Measurements from ENCODE around the gene P3H4. TPM values are rescaled to one million over a fixed set of nuclear protein-coding genes. Genes with fewer than 3 reads are reported as not detected.

The P3H4 gene
- total RNA-seq, 1 donor = 59.7 TPM

DNA sequence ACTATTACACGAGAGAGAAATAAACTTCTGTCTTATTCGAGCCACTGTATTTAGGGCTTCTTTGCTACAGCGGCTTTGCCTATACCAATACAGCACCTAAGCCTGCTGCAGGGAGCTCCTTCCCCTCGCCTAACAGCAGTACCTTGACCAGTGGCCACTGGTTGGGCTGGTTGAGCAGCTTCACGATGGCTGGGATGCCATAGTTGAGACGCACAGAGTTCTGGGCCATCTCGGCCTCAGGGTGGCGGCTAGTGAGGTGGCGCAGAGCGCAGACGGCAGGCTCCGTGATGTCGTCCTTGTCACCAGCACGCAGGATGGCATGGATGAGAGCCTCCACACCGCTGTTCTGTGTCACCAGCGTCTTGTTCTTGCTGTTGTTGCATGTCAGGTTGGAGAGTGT, 48.9 kb downstream of the P3H4 start:
- H3K4me2 ChIP-seq (ENCODE audit: insufficient read depth, low read length) = no peak overlapping the region
- no peak overlapping the region for H2AFZ ChIP-seq (ENCODE audit: low read length)
- H3K9me3 ChIP-seq (ENCODE audit: low read depth, low read length) = no peaks in the 10 kb centered on the region
- no peaks in the 10 kb centered on the region for H3K27me3 ChIP-seq (ENCODE audit: insufficient read depth, low read length)
- no peak overlapping the region for H3K27ac ChIP-seq (ENCODE audit: low read depth, low read length)
- H3K4me3 ChIP-seq (ENCODE audit: insufficient read depth, low read length) = no peak overlapping the region
- no peaks in the 10 kb centered on the region for H3K4me1 ChIP-seq (ENCODE audit: insufficient read depth, low read length)
- no peaks in the 10 kb centered on the region for H3K79me2 ChIP-seq (ENCODE audit: insufficient read depth, low read length)
- H3K36me3 ChIP-seq (ENCODE audit: insufficient read depth, low read length) = no peaks in the 10 kb centered on the region
- peak; percentile 66 for DNase-seq (ENCODE audit: insufficient read length, low spot score, missing footprints)
- TF ChIP-seq, protein P1, sequence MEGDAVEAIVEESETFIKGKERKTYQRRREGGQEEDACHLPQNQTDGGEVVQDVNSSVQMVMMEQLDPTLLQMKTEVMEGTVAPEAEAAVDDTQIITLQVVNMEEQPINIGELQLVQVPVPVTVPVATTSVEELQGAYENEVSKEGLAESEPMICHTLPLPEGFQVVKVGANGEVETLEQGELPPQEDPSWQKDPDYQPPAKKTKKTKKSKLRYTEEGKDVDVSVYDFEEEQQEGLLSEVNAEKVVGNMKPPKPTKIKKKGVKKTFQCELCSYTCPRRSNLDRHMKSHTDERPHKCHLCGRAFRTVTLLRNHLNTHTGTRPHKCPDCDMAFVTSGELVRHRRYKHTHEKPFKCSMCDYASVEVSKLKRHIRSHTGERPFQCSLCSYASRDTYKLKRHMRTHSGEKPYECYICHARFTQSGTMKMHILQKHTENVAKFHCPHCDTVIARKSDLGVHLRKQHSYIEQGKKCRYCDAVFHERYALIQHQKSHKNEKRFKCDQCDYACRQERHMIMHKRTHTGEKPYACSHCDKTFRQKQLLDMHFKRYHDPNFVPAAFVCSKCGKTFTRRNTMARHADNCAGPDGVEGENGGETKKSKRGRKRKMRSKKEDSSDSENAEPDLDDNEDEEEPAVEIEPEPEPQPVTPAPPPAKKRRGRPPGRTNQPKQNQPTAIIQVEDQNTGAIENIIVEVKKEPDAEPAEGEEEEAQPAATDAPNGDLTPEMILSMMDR (IDR thresholded peaks at IDR 0.05; ENCODE audit: extremely low read depth, low read depth, low read length) = no peak
- H4K20me1 ChIP-seq (ENCODE audit: insufficient read depth, low read length) = no peaks in the 10 kb centered on the region

DNA sequence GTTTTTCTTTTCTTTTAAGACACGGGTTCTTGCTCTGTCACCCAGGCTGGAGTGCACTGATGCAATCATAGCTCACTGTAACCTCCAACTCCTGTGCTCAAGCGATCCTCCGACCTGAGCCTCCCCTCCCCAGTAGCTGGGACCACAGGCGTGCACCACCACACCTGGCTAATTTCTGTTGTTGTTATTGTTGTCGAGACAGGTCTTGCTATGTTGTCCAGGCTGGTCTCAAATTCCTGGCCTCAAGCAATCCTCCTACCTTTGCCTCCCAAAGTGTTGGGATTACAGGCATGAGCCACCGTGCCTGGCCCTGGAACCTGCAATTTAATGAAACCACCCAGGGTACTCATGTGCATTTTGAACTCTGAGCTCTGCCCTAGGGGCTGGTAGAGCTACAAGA, 49.4 kb downstream of the P3H4 start:
- H3K27me3 ChIP-seq (ENCODE audit: insufficient read depth, low read length) = no peaks in the 10 kb centered on the region
- DNase-seq (ENCODE audit: insufficient read length, low spot score, missing footprints) = no peak
- no peaks in the 10 kb centered on the region for H3K79me2 ChIP-seq (ENCODE audit: insufficient read depth, low read length)
- no peaks in the 10 kb centered on the region for H3K36me3 ChIP-seq (ENCODE audit: insufficient read depth, low read length)
- TF ChIP-seq, protein P1 (IDR thresholded peaks at IDR 0.05; ENCODE audit: extremely low read depth, low read depth, low read length) = no peak
- H2AFZ ChIP-seq (ENCODE audit: low read length) = no peak overlapping the region
- H3K4me1 ChIP-seq (ENCODE audit: insufficient read depth, low read length) = no peaks in the 10 kb centered on the region
- no peak overlapping the region for H3K4me3 ChIP-seq (ENCODE audit: insufficient read depth, low read length)
- no peak overlapping the region for H3K27ac ChIP-seq (ENCODE audit: low read depth, low read length)
- no peaks in the 10 kb centered on the region for H3K9me3 ChIP-seq (ENCODE audit: low read depth, low read length)
- no peaks in the 10 kb centered on the region for H4K20me1 ChIP-seq (ENCODE audit: insufficient read depth, low read length)
- H3K4me2 ChIP-seq (ENCODE audit: insufficient read depth, low read length) = no peak overlapping the region

DNA sequence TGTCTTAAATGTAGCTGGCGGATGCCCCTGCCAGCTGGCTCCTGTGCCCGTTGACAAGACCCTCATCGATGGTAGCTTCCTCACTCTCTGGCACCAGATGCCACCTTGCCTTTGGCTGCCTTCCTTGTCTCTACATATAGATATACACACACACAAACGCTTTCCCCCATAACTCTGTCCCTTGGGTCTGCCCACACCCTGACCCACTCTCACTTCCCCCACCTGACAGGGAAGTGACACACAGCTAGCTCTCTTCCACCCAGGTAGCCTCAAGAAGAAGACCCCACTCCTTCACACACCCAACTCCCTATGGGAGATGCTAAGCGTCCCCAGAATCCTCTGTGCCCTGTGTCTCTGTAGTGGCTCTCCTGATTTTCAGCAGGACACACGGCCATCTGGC, 50.9 kb downstream of the P3H4 start:
- Histone ChIP-seq H3K4me2 (ENCODE audit: insufficient read depth, low read length) (no peak overlapping the region), H3K79me2 (ENCODE audit: insufficient read depth, low read length) (no peaks in the 10 kb centered on the region), H2AFZ (ENCODE audit: low read length) (no peak overlapping the region), H4K20me1 (ENCODE audit: insufficient read depth, low read length) (no peaks in the 10 kb centered on the region), H3K4me3 (ENCODE audit: insufficient read depth, low read length) (no peak overlapping the region), H3K9me3 (ENCODE audit: low read depth, low read length) (no peaks in the 10 kb centered on the region), H3K27me3 (ENCODE audit: insufficient read depth, low read length) (no peaks in the 10 kb centered on the region), H3K27ac (ENCODE audit: low read depth, low read length) (no peak overlapping the region), H3K36me3 (ENCODE audit: insufficient read depth, low read length) (no peaks in the 10 kb centered on the region), H3K4me1 (ENCODE audit: insufficient read depth, low read length) (no peaks in the 10 kb centered on the region)
- TF ChIP-seq, protein P1 (IDR thresholded peaks at IDR 0.05; ENCODE audit: extremely low read depth, low read depth, low read length) = no peak
- peak; percentile 59 for DNase-seq (ENCODE audit: insufficient read length, low spot score, missing footprints)

DNA sequence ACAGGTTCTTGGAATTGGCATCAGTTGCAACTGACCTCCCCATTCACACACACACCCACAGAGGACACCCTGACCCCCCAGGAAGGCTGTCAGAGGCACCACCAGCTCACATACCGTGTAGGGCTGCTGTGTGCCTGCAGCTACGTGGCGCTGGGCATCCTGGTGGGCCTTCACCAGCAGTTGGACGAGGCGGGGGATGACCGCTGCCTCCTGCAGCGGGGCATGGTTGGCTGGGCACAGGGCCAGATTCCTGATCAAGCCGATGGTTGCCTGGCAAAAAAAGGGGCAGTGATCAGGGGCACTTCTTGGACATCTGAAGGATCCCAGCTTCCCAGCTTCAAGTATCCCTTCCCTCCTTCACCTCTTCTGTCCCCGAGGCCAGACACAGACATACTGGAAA, 53.1 kb downstream of the P3H4 start:
- Histone ChIP-seq H2AFZ (ENCODE audit: low read length) (no peak overlapping the region), H4K20me1 (ENCODE audit: insufficient read depth, low read length) (no peaks in the 10 kb centered on the region), H3K27me3 (ENCODE audit: insufficient read depth, low read length) (no peaks in the 10 kb centered on the region), H3K79me2 (ENCODE audit: insufficient read depth, low read length) (no peaks in the 10 kb centered on the region), H3K4me1 (ENCODE audit: insufficient read depth, low read length) (no peaks in the 10 kb centered on the region), H3K4me3 (ENCODE audit: insufficient read depth, low read length) (no peak overlapping the region), H3K4me2 (ENCODE audit: insufficient read depth, low read length) (no peak overlapping the region), H3K27ac (ENCODE audit: low read depth, low read length) (no peak overlapping the region), H3K36me3 (ENCODE audit: insufficient read depth, low read length) (no peaks in the 10 kb centered on the region), H3K9me3 (ENCODE audit: low read depth, low read length) (no peaks in the 10 kb centered on the region)
- peak; percentile 9 for DNase-seq (ENCODE audit: insufficient read length, low spot score, missing footprints)
- TF ChIP-seq, protein P1 (IDR thresholded peaks at IDR 0.05; ENCODE audit: extremely low read depth, low read depth, low read length) = no peak
